Panc1 (cell line): Measurements from ENCODE around the gene MLST8. TPM values are rescaled to one million over a fixed set of nuclear protein-coding genes. Genes with fewer than 3 reads are reported as not detected.

Experiments used
- ATAC-seq: fragments of 200-7000 bp; cut with Tn5 transposase; 2 replicates; pipeline ENCODE4 v1.9.1; 2020; ENCODE audit warnings: mild to moderate bottlenecking, moderate library complexity
- BruUV-seq: library from RNA; stranded (reverse); fragments of 400-500 nt; replicated peaks from 2 replicates; lab custom pipeline; 2021; lab: Mats Ljungman, UMichigan
- CTCF ChIA-PET: fragments of 300-600 bp; sonication (Branson Sonifier 250); formaldehyde crosslinking; loops from one replicate; lab custom pipeline; 2022; ENCODE audit warnings: antibody characterized with exemption; lab: Charles Lee
- POLR2A ChIA-PET: fragments of 300-600 bp; sonication (Branson Sonifier 250); formaldehyde crosslinking; loops from one replicate; lab custom pipeline; 2022; ENCODE audit warnings: antibody characterized with exemption; lab: Charles Lee
- DNase-seq: peaks from one replicate; pipeline ENCODE4 v3.0.0-alpha.2; 2010; ENCODE audit warnings: low read depth, low spot score
- H3K27ac ChIP-seq: 2 replicates; pipeline ENCODE4 v1.5.1; 2011; ENCODE audit warnings: mild to moderate bottlenecking, low read length, inconsistent platforms
- H3K27me3 ChIP-seq: fragments of 200-500 bp; sonication (Bioruptor generic); 2 replicates; pipeline ENCODE4 v1.6.0; 2014; ENCODE audit warnings: low read length, inconsistent platforms; ENCODE audit not compliant: control insufficient read depth, insufficient read depth
- H3K36me3 ChIP-seq: fragments of 200-500 bp; sonication (Bioruptor generic); 2 replicates; pipeline ENCODE4 v1.5.1; 2014; ENCODE audit warnings: inconsistent platforms, mild to moderate bottlenecking, low read length, moderate library complexity; ENCODE audit not compliant: control insufficient read depth, insufficient read depth
- H3K4me1 ChIP-seq: 2 replicates; pipeline ENCODE4 v1.5.1; 2011; ENCODE audit warnings: inconsistent platforms, mild to moderate bottlenecking, low read length, moderate library complexity; ENCODE audit not compliant: control insufficient read depth, insufficient read depth
- H3K4me3 ChIP-seq, 2 experiments: 2 replicates each; pipeline ENCODE4 v1.5.1; 2011 to 2012; ENCODE audit warnings: low read depth in 2 of 2, low read length in 2 of 2, mild to moderate bottlenecking in 2 of 2, inconsistent platforms in 1 of 2, moderate library complexity in 1 of 2
- H3K9me3 ChIP-seq: fragments of 200-500 bp; sonication (Bioruptor generic); 2 replicates; pipeline ENCODE4 v1.5.1; 2014; ENCODE audit warnings: low read depth, mild to moderate bottlenecking, inconsistent platforms, low read length, moderate library complexity; ENCODE audit not compliant: control insufficient read depth, insufficient read depth
- POLR2AphosphoS5 ChIP-seq: IDR thresholded peaks from 2 replicates; pipeline ENCODE4 v1.6.1; 2012; ENCODE audit warnings: mild to moderate bottlenecking, low read depth, low read length, moderate library complexity
- SIN3A ChIP-seq: IDR thresholded peaks from 2 replicates; pipeline ENCODE4 v1.6.1; 2012; ENCODE audit warnings: low read depth, mild to moderate bottlenecking, low read length, moderate library complexity, borderline replicate concordance; ENCODE audit not compliant: insufficient read depth
- TCF7L2 ChIP-seq: IDR thresholded peaks from 2 replicates; pipeline ENCODE4 v1.6.1; 2011; ENCODE audit warnings: mild to moderate bottlenecking, low read depth, low read length, inconsistent platforms
- in situ Hi-C: cut with HindIII; loops from 2 replicates; pipeline ENCODE4 v1.10.0; 2016; ENCODE audit warnings: low sequenced_read_pairs, low pct_unique_long_range_greater_than_20kb
- intact Hi-C: fragments of 100-400 bp; cut with micrococcal nuclease; formaldehyde crosslinking; loops from one replicate; pipeline ENCODE4 v1.10.0; 2022; ENCODE audit not compliant: unreplicated experiment
- total RNA-seq: library from RNA; stranded (reverse); gene quantifications from one replicate; pipeline ENCODE4 v1.2.1, GENCODE V29; 2021; ENCODE audit not compliant: unreplicated experiment
- TF ChIP-seq, protein P1 (sequence below), 2 experiments: IDR thresholded peaks; 2 replicates each; pipeline ENCODE4 v1.6.1; 2011 to 2012; ENCODE audit warnings: low read depth in 2 of 2, control low read depth in 1 of 2, low read length in 1 of 2, mild to moderate bottlenecking in 1 of 2, moderate library complexity in 1 of 2; ENCODE audit not compliant: insufficient read depth in 1 of 2
- TF ChIP-seq, protein P2 (sequence below): fragments of 450-650 bp; IDR thresholded peaks from 2 replicates; pipeline ENCODE4 v1.5.1; 2017; ENCODE audit warnings: mild to moderate bottlenecking

MLST8 gene
- total RNA-seq, 1 experiment from 2014 or later, result 91.1 TPM

DNA sequence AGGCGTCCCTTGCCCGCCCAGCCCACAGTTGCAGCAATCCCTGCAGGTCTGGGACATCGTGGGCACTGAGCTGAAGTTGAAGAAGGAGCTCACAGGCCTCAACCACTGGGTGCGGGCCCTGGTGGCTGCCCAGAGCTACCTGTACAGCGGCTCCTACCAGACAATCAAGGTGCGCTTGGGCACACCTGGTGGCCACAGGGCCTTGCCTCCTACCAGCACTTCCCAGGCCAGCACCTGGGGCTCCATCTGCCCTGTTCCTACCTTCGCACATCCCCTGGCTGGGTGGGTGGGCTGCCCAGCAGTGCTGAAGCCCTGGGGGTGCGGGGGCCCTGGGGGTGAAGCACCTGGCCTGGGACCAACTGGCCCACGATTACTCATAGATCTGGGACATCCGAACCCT is 29.8 kb upstream of the MLST8 start:
- H3K9me3 ChIP-seq, result no peaks in the 10 kb centered on the region
- TF ChIP-seq SIN3A (no peak), TCF7L2 (no peak), POLR2AphosphoS5 (no peak)
- TF ChIP-seq, protein P1, sequence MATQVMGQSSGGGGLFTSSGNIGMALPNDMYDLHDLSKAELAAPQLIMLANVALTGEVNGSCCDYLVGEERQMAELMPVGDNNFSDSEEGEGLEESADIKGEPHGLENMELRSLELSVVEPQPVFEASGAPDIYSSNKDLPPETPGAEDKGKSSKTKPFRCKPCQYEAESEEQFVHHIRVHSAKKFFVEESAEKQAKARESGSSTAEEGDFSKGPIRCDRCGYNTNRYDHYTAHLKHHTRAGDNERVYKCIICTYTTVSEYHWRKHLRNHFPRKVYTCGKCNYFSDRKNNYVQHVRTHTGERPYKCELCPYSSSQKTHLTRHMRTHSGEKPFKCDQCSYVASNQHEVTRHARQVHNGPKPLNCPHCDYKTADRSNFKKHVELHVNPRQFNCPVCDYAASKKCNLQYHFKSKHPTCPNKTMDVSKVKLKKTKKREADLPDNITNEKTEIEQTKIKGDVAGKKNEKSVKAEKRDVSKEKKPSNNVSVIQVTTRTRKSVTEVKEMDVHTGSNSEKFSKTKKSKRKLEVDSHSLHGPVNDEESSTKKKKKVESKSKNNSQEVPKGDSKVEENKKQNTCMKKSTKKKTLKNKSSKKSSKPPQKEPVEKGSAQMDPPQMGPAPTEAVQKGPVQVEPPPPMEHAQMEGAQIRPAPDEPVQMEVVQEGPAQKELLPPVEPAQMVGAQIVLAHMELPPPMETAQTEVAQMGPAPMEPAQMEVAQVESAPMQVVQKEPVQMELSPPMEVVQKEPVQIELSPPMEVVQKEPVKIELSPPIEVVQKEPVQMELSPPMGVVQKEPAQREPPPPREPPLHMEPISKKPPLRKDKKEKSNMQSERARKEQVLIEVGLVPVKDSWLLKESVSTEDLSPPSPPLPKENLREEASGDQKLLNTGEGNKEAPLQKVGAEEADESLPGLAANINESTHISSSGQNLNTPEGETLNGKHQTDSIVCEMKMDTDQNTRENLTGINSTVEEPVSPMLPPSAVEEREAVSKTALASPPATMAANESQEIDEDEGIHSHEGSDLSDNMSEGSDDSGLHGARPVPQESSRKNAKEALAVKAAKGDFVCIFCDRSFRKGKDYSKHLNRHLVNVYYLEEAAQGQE (IDR thresholded peaks at IDR 0.05; ENCODE audit: insufficient read depth in 1 of 2, low read depth in 2 of 2, low read length in 1 of 2), result no peak
- TF ChIP-seq, protein P2, sequence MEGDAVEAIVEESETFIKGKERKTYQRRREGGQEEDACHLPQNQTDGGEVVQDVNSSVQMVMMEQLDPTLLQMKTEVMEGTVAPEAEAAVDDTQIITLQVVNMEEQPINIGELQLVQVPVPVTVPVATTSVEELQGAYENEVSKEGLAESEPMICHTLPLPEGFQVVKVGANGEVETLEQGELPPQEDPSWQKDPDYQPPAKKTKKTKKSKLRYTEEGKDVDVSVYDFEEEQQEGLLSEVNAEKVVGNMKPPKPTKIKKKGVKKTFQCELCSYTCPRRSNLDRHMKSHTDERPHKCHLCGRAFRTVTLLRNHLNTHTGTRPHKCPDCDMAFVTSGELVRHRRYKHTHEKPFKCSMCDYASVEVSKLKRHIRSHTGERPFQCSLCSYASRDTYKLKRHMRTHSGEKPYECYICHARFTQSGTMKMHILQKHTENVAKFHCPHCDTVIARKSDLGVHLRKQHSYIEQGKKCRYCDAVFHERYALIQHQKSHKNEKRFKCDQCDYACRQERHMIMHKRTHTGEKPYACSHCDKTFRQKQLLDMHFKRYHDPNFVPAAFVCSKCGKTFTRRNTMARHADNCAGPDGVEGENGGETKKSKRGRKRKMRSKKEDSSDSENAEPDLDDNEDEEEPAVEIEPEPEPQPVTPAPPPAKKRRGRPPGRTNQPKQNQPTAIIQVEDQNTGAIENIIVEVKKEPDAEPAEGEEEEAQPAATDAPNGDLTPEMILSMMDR, result no peak
- H3K4me1 ChIP-seq, result no peaks in the 10 kb centered on the region
- ATAC-seq (no peak), DNase-seq (no peak)
- intact Hi-C loops (no loop called here), in situ Hi-C loops (no loop called here)
- no peaks in the 10 kb centered on the region for H3K27me3 ChIP-seq
- H3K27ac ChIP-seq, result no peak overlapping the region
- H3K36me3 ChIP-seq, result no peaks in the 10 kb centered on the region
- ChIA-PET POLR2A (no interaction called here), CTCF (no interaction called here)
- no peak overlapping the region for H3K4me3 ChIP-seq
- BruUV-seq, result no TSS peak

DNA sequence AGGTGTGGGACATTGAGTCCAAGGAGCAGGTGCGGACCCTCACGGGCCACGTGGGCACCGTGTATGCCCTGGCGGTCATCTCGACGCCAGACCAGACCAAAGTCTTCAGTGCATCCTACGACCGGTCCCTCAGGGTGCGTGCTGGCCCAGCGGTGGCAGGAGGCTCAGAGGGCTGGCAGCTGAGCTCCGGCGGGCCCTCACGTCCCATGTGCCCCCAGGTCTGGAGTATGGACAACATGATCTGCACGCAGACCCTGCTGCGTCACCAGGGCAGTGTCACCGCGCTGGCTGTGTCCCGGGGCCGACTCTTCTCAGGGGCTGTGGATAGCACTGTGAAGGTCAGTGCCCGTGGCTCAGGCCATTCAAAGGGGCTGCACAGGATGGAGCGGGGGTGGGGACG is 29.2 kb upstream of the MLST8 start:
- H3K9me3 ChIP-seq, result no peaks in the 10 kb centered on the region
- ChIA-PET POLR2A (no interaction called here), CTCF (no interaction called here)
- in situ Hi-C loops, result no loop called here
- BruUV-seq, result no TSS peak
- no peak for TF ChIP-seq POLR2AphosphoS5
- TF ChIP-seq, protein P1 (IDR thresholded peaks at IDR 0.05; ENCODE audit: insufficient read depth in 1 of 2, low read depth in 2 of 2, low read length in 1 of 2), result no peak
- no peak for TF ChIP-seq TCF7L2
- H3K4me1 ChIP-seq, result no peaks in the 10 kb centered on the region
- H3K27me3 ChIP-seq, result no peaks in the 10 kb centered on the region
- no peak overlapping the region for H3K27ac ChIP-seq
- intact Hi-C loops, result no loop called here
- no peak overlapping the region for H3K4me3 ChIP-seq
- ATAC-seq, result no peak
- DNase-seq, result no peak
- H3K36me3 ChIP-seq, result no peaks in the 10 kb centered on the region
